BE2C (cell line): Measurements from ENCODE around the gene TUT1.
"Not testable (repeated sequence)": the region's sequence is repeated elsewhere in the genome, so short reads cannot be mapped to it uniquely, and the experiment has no call there.

Experiments
- DNase-seq: peaks from one replicate; pipeline ENCODE4 v3.0.0-alpha.2; 2020
- H3K27me3 ChIP-seq: fragments of 250-450 bp; sonication (Bioruptor Pico); 2 replicates; pipeline ENCODE4 v1.5.1; 2020; ENCODE audit warnings: mild to moderate bottlenecking
- H3K36me3 ChIP-seq: fragments of 250-450 bp; sonication (Bioruptor Pico); 2 replicates; pipeline ENCODE4 v1.5.1; 2020; ENCODE audit warnings: mild to moderate bottlenecking
- H3K4me1 ChIP-seq: fragments of 250-450 bp; sonication (Bioruptor Pico); 2 replicates; pipeline ENCODE4 v1.5.1; 2020
- H3K4me3 ChIP-seq: 2 replicates; pipeline ENCODE4 v1.5.1; 2011; ENCODE audit warnings: low read depth, low read length
- H3K9me3 ChIP-seq: fragments of 250-450 bp; sonication (Bioruptor Pico); 2 replicates; pipeline ENCODE4 v1.5.1; 2020
- TF ChIP-seq, protein P1 (sequence below): IDR thresholded peaks from 2 replicates; pipeline ENCODE4 v1.5.1; 2012; ENCODE audit warnings: mild to moderate bottlenecking, low read depth, low read length

The TUT1 gene

DNA sequence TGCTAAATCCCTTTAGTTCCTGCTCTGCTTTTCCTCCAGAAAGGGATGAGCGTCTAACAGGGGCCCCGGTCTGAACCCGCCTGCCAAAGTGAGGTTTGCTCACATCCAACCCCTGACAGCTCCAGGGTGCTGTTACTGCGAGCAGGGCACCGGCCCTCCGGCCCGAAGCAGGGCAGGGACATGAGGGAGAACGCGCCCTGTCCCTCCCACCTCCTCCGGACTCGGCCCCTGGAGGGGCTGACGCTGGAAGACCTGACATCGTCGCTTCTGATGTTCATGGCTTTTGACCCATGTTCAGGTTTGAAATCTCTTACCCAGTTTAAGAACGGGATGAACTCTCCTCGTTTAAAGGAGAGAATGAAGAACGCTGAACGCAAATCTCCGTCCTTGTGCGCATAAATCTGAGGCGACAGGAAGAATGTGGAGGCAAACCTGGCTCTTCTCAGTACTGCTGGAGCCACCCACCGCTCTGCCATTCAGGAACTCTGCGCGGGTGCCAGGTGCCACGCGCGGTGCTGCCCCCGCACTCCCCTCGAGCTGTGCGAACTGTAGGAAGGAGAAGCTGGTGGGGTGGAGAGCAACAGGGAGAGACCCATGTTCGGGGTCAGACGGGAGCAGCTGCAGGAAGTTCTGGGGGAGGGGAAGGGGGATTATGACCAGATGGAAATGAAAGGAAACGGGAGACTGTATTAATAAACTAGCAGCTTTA lies 16.8 kb downstream of the TUT1 start:
- no peak for DNase-seq
- H3K36me3 ChIP-seq: peaks cover 33% of the 10 kb centered on the region

DNA sequence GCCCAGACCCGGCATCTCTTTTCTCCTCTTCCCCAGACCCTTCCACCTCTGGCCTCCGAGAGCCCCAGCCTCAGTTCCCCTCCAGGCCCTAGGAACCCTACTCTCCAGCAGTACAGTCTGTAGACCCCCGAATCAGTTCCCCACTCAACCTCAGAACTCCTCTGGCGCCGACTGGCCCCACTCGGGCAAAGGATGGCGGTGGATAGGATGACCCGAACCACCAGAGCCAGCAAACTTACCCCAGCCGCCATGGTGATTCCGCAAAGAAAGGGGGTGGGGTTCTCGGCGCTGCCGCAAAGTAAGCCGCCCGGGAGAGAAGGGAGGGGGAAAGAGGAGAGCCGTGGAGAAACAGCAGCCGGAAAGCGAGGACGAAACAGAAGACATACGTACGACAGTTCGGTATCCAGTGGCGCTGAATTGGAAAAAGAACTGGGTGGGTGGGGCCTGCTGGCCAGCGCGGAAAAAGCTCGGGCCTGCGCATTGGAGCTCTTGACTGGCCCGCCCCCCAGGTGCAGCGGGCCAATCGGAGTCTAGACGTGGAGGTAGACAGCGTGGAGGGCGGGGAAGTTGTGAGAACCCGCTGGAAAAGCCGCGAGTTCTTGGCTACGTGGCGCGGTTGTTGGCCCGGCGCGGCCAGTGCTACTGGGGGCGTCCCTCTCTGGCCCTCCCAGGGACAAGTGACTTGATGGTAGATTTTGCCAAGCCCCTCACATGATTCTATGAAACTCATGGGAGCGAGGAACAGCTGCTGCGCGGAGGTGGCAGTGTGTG lies 17.5 kb downstream of the TUT1 start, which contains the start of gene EEF1G:
Gene EEF1G (minus strand): TSS at position 300 of the 771 bp plus-strand sequence. CDS start 49 bp downstream, at position 251.
- Histone ChIP-seq H3K4me3 (peak within 1 kb of the TSS; percentile 92), H3K36me3 (peaks cover 40% of the 10 kb centered on the region), H3K9me3 (no peaks in the 10 kb centered on the region), H3K27me3 (no peaks in the 10 kb centered on the region), H3K4me1 (no peaks in the 10 kb centered on the region)
- TF ChIP-seq, protein P1, sequence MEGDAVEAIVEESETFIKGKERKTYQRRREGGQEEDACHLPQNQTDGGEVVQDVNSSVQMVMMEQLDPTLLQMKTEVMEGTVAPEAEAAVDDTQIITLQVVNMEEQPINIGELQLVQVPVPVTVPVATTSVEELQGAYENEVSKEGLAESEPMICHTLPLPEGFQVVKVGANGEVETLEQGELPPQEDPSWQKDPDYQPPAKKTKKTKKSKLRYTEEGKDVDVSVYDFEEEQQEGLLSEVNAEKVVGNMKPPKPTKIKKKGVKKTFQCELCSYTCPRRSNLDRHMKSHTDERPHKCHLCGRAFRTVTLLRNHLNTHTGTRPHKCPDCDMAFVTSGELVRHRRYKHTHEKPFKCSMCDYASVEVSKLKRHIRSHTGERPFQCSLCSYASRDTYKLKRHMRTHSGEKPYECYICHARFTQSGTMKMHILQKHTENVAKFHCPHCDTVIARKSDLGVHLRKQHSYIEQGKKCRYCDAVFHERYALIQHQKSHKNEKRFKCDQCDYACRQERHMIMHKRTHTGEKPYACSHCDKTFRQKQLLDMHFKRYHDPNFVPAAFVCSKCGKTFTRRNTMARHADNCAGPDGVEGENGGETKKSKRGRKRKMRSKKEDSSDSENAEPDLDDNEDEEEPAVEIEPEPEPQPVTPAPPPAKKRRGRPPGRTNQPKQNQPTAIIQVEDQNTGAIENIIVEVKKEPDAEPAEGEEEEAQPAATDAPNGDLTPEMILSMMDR: no peak
- peak; percentile 94 for DNase-seq

More for the DNA sequence above, 16.8 kb downstream of the TUT1 start:
- H3K4me1 ChIP-seq: no peaks in the 10 kb centered on the region
- peak overlapping the region; percentile 64 for H3K4me3 ChIP-seq
- no peaks in the 10 kb centered on the region for H3K27me3 ChIP-seq
- H3K9me3 ChIP-seq: no peaks in the 10 kb centered on the region
- TF ChIP-seq, protein P1: no peak

DNA sequence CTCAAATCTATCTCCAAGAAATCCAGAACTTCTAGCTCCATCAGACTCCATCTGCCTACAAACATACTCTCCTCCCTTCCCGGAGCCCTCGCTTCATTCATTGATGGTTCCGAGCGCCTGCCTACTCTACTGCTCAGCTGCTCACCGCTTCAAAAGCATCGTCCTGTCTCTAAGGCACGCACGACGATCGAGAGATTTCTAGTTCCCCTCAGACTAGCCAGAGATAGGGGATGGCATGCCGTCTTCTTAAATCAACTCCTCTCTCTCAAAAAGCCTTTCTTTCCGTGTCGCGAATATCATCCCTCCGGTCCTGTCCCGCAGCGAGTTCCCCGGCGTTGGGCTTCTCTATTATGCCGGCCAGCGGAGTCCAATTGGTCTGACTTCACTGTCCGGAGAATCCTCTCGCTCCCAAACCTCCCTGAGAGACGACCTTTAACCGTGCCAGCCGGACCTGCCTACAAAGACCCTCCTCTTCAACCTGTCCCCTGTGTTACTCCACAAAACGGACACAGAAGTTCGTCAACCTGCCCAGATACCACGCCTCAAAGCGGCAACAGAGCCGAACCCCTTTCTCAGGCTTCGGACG lies 18.2 kb downstream of the TUT1 start:
- Histone ChIP-seq H3K4me3 (peak overlapping the region; percentile 92), H3K36me3 (peaks cover 44% of the 10 kb centered on the region), H3K9me3 (no peaks in the 10 kb centered on the region), H3K4me1 (no peaks in the 10 kb centered on the region), H3K27me3 (no peaks in the 10 kb centered on the region)
- TF ChIP-seq, protein P1: no peak
- DNase-seq: no peak

DNA sequence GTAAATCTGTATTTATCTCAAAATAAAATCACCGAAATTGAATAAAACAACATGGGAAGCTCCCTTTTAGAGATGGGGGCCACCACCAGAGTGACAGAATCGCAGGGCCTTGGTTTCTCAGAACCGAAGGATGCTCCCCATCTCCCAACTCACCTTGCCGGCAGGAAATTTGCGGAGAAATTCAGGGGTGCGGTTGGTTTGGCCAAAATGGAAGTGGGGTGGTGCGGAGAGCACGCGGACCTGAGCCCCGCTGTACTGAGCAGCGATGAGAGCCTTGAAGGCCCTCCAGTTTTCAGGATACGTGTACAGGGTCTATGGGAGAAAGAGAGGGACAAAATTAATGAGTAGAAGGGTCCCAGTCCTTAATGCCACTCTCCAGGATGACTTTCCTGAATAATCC lies 18.9 kb downstream of the TUT1 start:
- no peaks in the 10 kb centered on the region for H3K4me1 ChIP-seq
- H3K9me3 ChIP-seq: no peaks in the 10 kb centered on the region
- TF ChIP-seq, protein P1: no peak
- no peak for DNase-seq
- H3K36me3 ChIP-seq: peaks cover 44% of the 10 kb centered on the region
- no peaks in the 10 kb centered on the region for H3K27me3 ChIP-seq
- H3K4me3 ChIP-seq: peak overlapping the region; percentile 92

DNA sequence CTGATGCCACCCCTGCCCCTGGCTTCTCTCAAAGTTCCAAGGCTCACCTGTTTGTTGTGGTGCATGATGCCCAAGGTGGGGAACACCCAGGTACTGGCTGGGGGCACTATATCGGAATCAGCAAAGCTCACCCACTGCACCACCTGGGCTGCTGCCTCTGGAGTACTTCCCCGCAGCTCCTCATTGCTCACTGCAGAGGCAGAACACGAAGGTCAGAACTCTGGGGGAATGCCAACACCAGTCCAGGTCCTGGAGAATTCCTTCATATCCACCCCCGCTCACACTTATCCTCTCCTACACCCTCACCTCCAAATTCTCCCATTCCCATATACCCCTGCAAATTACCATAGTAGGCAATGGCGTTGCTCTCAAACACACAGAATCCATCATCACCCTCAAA lies 19.8 kb downstream of the TUT1 start:
- H3K27me3 ChIP-seq, H3K4me3 ChIP-seq, DNase-seq, H3K9me3 ChIP-seq, H3K4me1 ChIP-seq: not testable (repeated sequence)
- peaks cover 54% of the 10 kb centered on the region for H3K36me3 ChIP-seq

- H3K27me3 ChIP-seq, H3K4me3 ChIP-seq, H3K4me1 ChIP-seq, DNase-seq, H3K9me3 ChIP-seq: not testable (repeated sequence)
- peaks cover 60% of the 10 kb centered on the region for H3K36me3 ChIP-seq
These were observed 20.4 kb downstream of the TUT1 start for GRCh38 chr11:62570903-62571302.

GRCh38 chr11:62569611-62570010 lies 21.7 kb downstream of the TUT1 start:
- Histone ChIP-seq H3K4me1 (no peaks in the 10 kb centered on the region), H3K4me3 (no peak overlapping the region), H3K9me3 (no peaks in the 10 kb centered on the region), H3K36me3 (peaks cover 65% of the 10 kb centered on the region), H3K27me3 (no peaks in the 10 kb centered on the region)
- TF ChIP-seq, protein P1: no peak
- no peak for DNase-seq
